Measurements from ENCODE around the gene NTPCR.
"Not testable (repeated sequence)": the region's sequence is repeated elsewhere in the genome, so short reads cannot be mapped to it uniquely, and the experiment has no call there.

The NTPCR gene

DNA sequence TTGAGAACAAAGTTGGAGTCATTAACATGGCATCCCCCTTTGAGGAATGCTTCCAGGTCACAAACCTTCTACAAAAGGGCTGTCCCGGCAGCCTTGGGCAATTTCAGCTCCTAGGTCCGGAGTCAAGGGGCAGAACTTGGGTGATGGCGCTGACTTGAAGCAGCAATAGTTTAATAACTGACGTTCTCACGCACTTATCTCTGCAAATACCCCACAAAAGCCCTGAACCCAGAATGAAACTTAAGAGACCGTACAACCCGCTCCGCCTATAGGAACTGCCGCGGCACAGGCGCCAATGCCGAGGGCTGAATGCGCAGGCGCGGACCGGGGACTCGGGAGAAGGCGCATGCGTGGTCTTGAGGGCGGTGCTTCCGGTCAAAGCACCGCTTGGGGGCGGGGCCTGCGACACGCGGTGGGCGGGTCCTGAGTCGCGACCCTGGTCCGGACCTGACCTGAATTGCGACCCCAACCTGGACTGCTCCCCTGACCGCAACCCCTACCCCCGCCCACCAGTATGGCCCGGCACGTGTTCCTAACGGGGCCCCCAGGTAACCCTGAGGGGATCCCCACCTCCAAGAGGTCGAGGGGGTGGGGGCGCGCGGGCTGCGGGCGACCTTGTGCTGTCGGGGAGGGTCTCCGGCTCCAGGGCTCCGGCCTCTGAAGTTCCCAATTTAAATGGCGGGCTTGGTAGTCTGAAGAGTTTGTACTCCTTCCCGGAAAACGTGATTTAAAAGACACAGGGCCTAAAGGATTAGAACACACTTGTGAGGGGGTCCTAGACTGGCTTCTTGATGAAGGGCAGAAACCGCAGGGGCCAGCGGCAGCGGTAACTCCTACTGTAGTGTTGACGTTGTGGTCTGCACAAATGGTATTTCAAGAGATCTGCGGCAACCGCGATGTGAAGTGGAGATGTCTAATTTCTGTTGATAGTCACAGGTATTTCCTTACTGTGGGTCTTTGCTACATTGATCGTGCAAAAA, at the start of gene NTPCR:
Gene NTPCR (plus strand): TSS at position 415 of the 980 bp plus-strand sequence. CDS start 100 bp downstream, at position 515.
- peak; percentile 98 for DNase-seq

DNA sequence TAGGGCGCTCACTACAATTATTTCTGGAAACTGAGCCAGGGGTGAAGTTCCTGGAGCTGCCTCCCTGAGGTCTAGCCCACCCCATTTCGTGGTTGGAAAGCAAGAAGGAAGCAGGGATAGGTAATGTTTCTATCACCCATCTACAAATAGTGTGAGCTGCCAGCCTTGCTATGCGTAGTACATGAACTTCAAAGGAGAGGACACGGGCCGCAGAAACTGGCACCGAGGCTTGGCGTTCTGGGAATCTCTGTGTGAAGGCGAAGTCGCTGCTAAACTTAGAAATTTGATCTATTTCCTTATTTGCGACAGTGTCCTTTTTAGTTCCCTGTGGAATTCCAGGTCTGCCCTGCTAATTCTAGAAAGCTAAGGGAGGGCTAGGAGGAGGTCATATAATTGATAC, 49.6 kb upstream of the NTPCR start:
- no peak for DNase-seq

GRCh38 chr1:232901255-232901654, 49.2 kb upstream of the NTPCR start:
- no peak for DNase-seq

DNA sequence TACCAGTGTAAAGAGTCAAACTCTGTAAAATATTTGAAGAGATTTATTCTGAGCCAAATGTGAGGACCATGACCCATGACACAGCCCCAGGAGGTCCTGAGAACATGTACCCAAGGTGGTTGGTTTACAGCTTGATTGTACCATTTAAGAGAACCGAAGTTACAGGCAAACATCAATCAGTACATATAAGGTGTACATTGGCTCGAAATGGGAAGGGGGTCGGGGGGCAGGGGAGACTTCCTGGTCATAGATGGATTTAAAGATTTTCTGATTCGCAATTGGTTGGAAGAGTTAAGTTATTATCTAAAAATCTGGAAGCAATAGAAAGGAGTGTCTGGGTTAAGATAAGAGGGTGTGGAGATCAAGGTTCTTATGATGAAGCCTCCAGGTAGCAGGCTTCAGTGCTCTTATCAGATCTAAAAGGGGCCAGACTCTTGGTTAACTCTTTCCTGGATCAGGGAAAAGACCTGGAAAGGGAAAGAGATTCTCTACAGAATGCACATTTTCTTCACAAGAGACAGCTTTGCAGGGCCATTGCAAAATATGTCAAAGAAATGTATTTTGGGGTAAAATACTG, 47.5 kb upstream of the NTPCR start:
- DNase-seq, result no peak

GRCh38 chr1:232904131-232904530, 46.3 kb upstream of the NTPCR start:
- DNase-seq, result no peak

GRCh38 chr1:232904566-232904965, 45.8 kb upstream of the NTPCR start:
- no peak for DNase-seq

GRCh38 chr1:232905331-232906034, 44.9 kb upstream of the NTPCR start:
- no peak for DNase-seq

DNA sequence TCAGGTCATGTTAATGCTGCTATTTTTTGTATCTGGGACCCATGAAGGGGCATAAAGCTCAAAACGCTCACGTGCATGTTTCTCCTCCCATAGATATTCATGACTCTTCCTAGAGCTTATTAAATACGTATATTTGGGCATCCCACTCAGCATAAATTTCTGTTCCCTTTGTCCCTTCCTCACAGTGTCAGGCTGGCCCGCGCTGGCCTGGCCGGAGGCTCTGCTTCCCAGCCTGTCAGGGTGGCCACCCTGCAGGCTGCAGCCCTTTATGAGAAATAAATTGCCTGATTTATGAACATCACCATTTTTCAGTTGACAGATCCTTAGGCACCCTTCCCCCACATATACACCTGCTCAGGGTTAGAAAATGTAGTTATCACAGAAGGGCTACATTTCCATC, 44.0 kb upstream of the NTPCR start:
- DNase-seq, result no peak

- DNase-seq, result no peak
Observed at GRCh38 chr1:232908831-232909230, 41.6 kb upstream of the NTPCR start.

DNA sequence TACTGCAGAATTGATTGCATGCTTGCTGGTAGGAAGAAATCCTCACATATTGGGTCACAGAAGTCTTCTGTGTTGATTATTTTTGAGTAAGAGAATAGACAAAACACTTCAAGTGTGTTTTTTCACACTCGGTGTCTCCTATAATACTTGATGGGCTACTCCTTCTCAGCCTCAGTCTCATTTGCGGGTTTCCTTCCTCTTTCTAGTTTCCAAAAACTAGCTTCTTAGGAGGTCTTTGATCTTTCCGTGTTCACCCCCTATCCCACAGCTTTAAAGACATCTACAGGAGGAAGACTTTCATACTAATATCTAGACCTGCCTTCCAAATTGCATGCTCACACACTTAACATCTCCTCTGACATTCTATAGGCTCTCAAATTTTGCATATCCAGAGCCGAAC, 40.7 kb upstream of the NTPCR start:
- DNase-seq, result no peak

DNA sequence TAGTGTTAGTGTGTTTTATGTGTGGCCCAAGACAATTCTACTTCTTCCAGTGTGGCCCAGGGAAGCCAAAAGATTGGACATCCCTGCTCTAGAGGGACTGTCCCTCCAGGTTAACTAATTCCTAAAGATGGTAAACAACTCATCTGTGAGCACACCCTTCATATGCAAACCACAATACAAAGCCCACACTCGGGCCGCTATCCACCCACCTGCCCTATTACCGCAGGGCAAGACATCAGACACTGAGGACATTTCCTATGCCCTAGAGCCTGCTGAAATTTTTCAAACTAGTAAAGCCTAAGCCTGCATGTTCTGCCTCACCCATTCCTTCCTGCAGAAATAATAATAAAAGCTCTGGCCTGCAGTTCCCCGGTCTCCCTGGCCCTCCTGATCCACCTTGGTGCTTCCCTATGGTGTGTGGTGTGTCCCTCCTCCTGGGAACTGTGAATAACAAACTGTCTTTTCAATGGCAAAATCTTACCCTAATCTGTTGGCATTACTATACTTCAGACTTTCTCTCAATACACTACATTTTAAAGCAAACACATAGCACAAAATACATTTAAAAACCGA, 39.3 kb upstream of the NTPCR start:
- DNase-seq, result no peak

DNA sequence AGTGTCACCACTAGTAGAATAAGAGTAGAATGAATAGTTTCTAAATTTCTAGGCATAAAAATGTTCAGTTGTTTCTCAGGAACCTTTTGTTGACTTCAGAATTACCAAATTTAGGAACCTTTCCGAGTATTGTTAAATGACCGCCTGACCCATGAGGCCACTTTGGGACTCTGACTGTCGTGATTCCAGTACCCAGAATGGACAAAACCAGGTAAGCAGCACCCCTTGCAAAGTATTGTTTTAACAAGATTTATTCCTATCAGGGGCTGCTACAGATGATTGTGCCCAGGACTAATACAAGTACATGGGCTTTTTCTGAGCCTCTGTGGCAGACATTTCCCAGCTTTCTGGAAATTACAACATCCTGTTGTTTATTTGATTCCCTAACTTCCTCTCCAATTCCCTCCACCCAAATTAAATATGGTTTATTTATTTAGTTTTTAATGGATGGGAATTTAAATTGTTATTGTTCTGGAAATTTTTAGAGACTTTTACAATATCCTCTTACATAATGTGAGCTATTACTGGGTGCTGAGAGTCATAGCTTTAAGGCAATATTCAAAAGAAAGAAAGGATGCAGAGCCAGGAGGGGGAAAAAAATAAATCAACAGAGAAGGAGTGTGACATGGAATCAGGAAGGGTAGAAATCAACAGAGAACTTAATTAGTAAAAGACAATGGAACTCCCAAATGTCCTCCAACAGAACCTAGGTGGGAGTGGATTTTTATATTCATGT, 37.4 kb upstream of the NTPCR start:
- no peak for DNase-seq

DNA sequence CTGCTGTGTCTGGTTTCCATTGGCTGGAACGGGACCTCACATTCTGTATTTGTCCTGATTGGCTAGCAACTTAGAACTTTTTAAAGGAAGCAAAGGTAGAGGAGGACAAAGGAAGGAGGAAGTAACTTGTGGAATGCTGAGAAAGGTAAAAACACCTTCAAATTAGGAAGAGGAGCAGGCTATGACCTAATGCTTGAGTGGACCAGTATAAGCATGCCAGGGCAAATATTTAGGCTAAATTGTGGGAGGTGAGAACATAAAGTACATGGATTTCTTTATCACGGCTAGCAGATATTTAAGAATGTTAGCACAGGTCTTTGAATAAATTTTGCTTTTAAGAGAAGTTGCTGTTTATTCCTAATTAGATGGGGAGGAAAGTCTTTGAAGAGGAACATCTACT, 36.1 kb upstream of the NTPCR start:
- not testable (repeated sequence) for DNase-seq

- DNase-seq, result no peak
Observed at GRCh38 chr1:232915212-232915611, 35.2 kb upstream of the NTPCR start.

DNA sequence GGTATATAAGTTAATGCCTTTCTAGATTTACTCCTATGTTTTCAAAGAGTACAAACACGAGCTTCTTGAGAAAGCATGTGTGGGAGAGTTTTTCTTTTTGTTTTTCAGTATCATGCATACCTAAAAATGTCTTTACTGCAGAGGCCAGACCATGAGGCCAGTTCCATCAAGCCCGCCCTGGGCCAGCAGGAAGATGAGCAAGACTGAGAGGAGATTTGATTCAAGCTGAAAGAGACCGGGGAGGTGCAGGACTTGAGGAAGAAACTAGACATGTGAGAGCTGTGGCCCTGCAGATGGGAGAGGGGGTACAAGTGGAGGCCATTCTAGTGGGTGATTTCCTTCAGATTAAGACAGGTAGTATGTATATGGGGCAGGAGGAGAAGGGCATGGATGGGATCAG, 33.4 kb upstream of the NTPCR start:
- DNase-seq, result no peak

GRCh38 chr1:232921381-232921780, 29.0 kb upstream of the NTPCR start:
- DNase-seq, result no peak

GRCh38 chr1:232922485-232922884, 27.9 kb upstream of the NTPCR start:
- DNase-seq, result no peak

DNA sequence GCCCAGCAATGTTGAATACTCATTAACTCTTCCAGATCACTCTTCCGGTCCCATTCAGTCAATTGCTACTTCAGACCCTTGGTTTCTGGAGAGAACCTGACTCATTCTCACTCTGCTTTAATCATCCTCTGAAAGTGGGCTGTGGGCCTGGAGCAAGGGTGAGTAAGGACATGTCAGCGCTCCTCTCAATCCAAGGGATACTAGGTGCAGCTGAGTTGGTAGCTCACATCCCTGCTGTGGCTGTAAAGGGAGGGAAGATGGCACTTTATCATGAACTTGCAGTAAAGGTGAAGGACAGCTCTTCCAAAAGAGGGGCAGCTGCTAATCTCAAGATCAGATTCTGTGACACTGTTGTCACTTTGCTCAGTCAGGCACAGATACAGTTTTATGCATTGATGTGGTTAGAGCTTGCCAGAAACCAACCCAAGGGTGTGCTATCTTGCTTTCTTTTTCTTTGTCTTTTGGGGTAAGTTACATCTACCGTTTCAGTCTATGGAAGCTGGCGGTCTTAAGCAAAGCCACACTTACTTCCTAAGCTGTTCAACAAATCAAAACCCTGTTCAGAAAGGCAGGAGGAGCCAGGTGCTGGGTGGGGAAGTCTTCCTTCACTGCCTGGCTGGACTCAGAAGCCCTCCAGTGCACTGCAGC, 26.5 kb upstream of the NTPCR start:
- peak; percentile 72 for DNase-seq

GRCh38 chr1:232924874-232925273, 25.5 kb upstream of the NTPCR start:
- DNase-seq, result no peak

DNA sequence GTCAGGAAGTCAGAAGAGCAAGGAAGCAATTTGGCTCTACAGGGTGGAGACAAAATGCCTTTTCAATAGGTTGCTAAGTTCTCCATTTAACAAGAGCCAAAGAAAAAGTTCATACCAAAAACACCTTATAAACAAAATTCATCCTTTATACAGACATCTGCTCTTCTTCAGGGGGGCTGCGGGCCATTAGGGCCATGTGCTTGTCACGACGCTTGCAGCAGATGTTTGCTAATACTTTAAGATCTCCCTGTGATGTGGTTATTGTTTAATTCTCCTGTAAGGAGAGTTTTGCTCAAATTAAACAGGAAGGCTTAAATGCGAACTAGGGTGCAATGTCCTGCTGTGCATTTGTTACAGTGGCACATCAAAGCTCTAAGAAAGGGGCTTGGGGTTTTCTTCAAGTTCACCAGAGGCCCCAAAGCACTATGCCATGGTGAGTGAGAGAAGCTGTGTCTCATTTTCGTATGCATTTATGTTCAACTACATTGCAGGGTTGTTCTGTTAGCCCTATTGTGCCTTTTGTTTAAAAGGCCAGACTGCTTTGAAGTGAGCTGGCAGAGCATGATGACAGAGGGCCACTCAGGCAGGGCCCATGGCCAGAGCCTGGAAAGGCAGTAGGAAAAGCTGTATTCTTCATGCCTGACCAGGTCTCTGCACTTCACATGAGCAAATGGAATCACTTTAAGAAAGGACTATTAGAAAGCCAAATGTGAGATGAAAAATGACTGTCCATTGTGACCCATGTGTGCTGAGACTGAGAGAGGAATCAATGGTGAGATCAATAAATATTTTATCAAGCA, 24.8 kb upstream of the NTPCR start:
- DNase-seq, result no peak

DNA sequence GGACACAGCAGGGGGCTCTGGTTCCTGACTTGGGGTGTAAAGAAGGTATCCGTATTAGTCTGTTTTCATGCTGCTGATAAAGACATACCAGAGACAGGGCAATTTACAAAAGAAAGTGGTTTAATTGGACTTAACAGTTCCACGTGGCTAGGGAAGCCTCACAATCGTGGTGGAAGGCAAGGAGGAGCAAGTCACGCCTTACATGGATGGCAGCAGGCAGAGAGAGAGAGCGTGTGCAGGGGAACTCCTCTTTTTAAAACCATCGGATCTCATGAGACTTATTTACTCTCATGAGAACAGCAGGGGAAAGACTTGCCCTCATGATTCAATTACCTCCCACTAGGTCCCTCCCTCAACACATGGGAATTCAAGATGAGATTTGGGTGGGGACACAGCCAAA, 23.2 kb upstream of the NTPCR start:
- DNase-seq, result not testable (repeated sequence)

All from activated effector memory CD4-positive, alpha-beta T cell treated with anti-CD3 and anti-CD28 coated beads, Interleukin-2, amount 50 U/mL, for 16 hours (primary cell).